GM21619 (cell line): ENCODE measurements around the gene PLXNA2.

Experiments
- ATAC-seq: cut with Tn5 transposase; IDR thresholded peaks from one replicate; pipeline ENCODE4 v1.9.1; 2021; ENCODE audit not compliant: unreplicated experiment

Gene PLXNA2

GRCh38 chr1:208078752-208079151, 165.4 kb downstream of the PLXNA2 start:
- no peak for ATAC-seq

- no peak for ATAC-seq
These were observed 166.7 kb downstream of the PLXNA2 start for GRCh38 chr1:208077232-208078075.

GRCh38 chr1:208074353-208074752, 169.8 kb downstream of the PLXNA2 start:
- no peak for ATAC-seq

- no peak for ATAC-seq
These were observed 172.7 kb downstream of the PLXNA2 start for GRCh38 chr1:208071435-208072031.

GRCh38 chr1:208069908-208070307, 174.3 kb downstream of the PLXNA2 start:
- no peak for ATAC-seq

- ATAC-seq: no peak
These were observed 174.9 kb downstream of the PLXNA2 start for GRCh38 chr1:208069317-208069716.

GRCh38 chr1:208068908-208069307, 175.3 kb downstream of the PLXNA2 start:
- no peak for ATAC-seq

- ATAC-seq: no peak
These were observed 175.8 kb downstream of the PLXNA2 start for GRCh38 chr1:208068407-208068806.

GRCh38 chr1:208066583-208066982, 177.6 kb downstream of the PLXNA2 start:
- no peak for ATAC-seq

- no peak for ATAC-seq
These were observed 178.3 kb downstream of the PLXNA2 start for GRCh38 chr1:208065862-208066261.

GRCh38 chr1:208061632-208062031, 182.6 kb downstream of the PLXNA2 start:
- no peak for ATAC-seq

GRCh38 chr1:208061118-208061517, 183.1 kb downstream of the PLXNA2 start:
- no peak for ATAC-seq

GRCh38 chr1:208060215-208060869, 183.8 kb downstream of the PLXNA2 start:
- ATAC-seq: no peak

- no peak for ATAC-seq
These were observed 184.7 kb downstream of the PLXNA2 start for GRCh38 chr1:208059409-208060001.

- no peak for ATAC-seq
These were observed 185.4 kb downstream of the PLXNA2 start for GRCh38 chr1:208058756-208059155.

- ATAC-seq: no peak
These were observed 185.9 kb downstream of the PLXNA2 start for GRCh38 chr1:208058267-208058666.

- no peak for ATAC-seq
These were observed 187.1 kb downstream of the PLXNA2 start for GRCh38 chr1:208057056-208057455.

- ATAC-seq: no peak
These were observed 188.6 kb downstream of the PLXNA2 start for GRCh38 chr1:208055535-208055934.

- ATAC-seq: no peak
These were observed 189.2 kb downstream of the PLXNA2 start for GRCh38 chr1:208054911-208055379.

- no peak for ATAC-seq
These were observed 189.7 kb downstream of the PLXNA2 start for GRCh38 chr1:208054485-208054884.

GRCh38 chr1:208053661-208054060, 190.5 kb downstream of the PLXNA2 start:
- no peak for ATAC-seq
